HTERT RPE-1 (cell line): ENCODE data around the gene GIPR.
"Not testable (repeated sequence)": the region's sequence is repeated elsewhere in the genome, so short reads cannot be mapped to it uniquely, and the experiment has no call there.

Experiments
- in situ Hi-C: fragments of 300-500 bp; cut with MboI; formaldehyde crosslinking; loops from 4 replicates; pipeline ENCODE4 v1.14.3; 2020; ENCODE audit warnings: low sequenced_read_pairs

Gene GIPR

GRCh38 chr19:45687599-45687998 is 19.6 kb downstream of the GIPR start:
- in situ Hi-C loops, result loop anchor here (25.0 kb wide), 1 partner anchor 175 kb away; the partner anchor contains the start of gene VASP

- in situ Hi-C loops, result loop anchor here (25.0 kb wide), 1 partner anchor 179 kb away; the partner anchor contains the start of gene VASP
Measured at GRCh38 chr19:45691516-45692186, 23.6 kb downstream of the GIPR start, which contains the start of gene SNRPD2. Gene SNRPD2, minus strand, starts transcription at chr19:45691953. Its CDS starts 65 bp downstream, at chr19:45691888.

GRCh38 chr19:45692187-45693105 is 24.4 kb downstream of the GIPR start, which contains the start of gene QPCTL:
Gene QPCTL, plus strand, starts transcription at chr19:45692666. Its CDS starts 38 bp downstream, at chr19:45692704.
- in situ Hi-C loops, result loop anchor here (25.0 kb wide), 1 partner anchor 180 kb away; the partner anchor contains the start of gene VASP

- in situ Hi-C loops, result loop anchor here (25.0 kb wide), 1 partner anchor 181 kb away; the partner anchor contains the start of gene VASP
Measured at GRCh38 chr19:45693106-45693788, 25.2 kb downstream of the GIPR start.

- in situ Hi-C loops, result no loop called here
Measured at GRCh38 chr19:45701676-45702075, 33.7 kb downstream of the GIPR start.

- in situ Hi-C loops, result no loop called here
Measured at GRCh38 chr19:45705115-45705514, 37.1 kb downstream of the GIPR start.

GRCh38 chr19:45705710-45706415 is 37.8 kb downstream of the GIPR start:
- in situ Hi-C loops, result no loop called here

GRCh38 chr19:45710356-45711130 is 42.5 kb downstream of the GIPR start:
- in situ Hi-C loops, result no loop called here

GRCh38 chr19:45711851-45712698 is 44.1 kb downstream of the GIPR start:
- in situ Hi-C loops, result no loop called here

- in situ Hi-C loops, result no loop called here
Measured at GRCh38 chr19:45712699-45713067, 44.7 kb downstream of the GIPR start.

GRCh38 chr19:45713141-45713540 is 45.1 kb downstream of the GIPR start:
- in situ Hi-C loops, result no loop called here

- in situ Hi-C loops, result no loop called here
Measured at GRCh38 chr19:45715139-45715538, 47.1 kb downstream of the GIPR start.

GRCh38 chr19:45716359-45717130 is 48.5 kb downstream of the GIPR start:
- in situ Hi-C loops, result no loop called here

GRCh38 chr19:45717131-45717982 is 49.3 kb downstream of the GIPR start:
- in situ Hi-C loops, result no loop called here

- in situ Hi-C loops, result no loop called here
Measured at GRCh38 chr19:45717983-45718650, 50.1 kb downstream of the GIPR start.

GRCh38 chr19:45720065-45720464 is 52.0 kb downstream of the GIPR start:
- in situ Hi-C loops, result not testable (repeated sequence)
